Osteoblast (primary cell): Measurements from ENCODE around the gene ZNF684. TPM values are rescaled to one million over a fixed set of nuclear protein-coding genes. Genes with fewer than 3 reads are reported as not detected.

Experiments used
- DNase-seq: peaks from one replicate; pipeline ENCODE4 v3.0.0; 2011; ENCODE audit warnings: low spot score, mixed read lengths; ENCODE audit not compliant: insufficient read length; ENCODE audit errors: missing footprints
- H2AFZ ChIP-seq: 2 replicates; pipeline ENCODE4 v1.6.0; 2011; ENCODE audit warnings: mild to moderate bottlenecking, low read length
- H3K27ac ChIP-seq: 2 replicates; pipeline ENCODE4 v1.5.1; 2011; ENCODE audit warnings: mild to moderate bottlenecking, low read depth, low read length, moderate library complexity
- H3K27me3 ChIP-seq: 2 replicates; pipeline ENCODE4 v1.6.0; 2012; ENCODE audit warnings: mild to moderate bottlenecking, control low read depth, inconsistent platforms, low read length, moderate library complexity; ENCODE audit not compliant: insufficient read depth
- H3K36me3 ChIP-seq: 2 replicates; pipeline ENCODE4 v1.5.1; 2011; ENCODE audit warnings: mild to moderate bottlenecking, low read length, control low read depth, moderate library complexity; ENCODE audit not compliant: insufficient read depth
- H3K4me1 ChIP-seq: 2 replicates; pipeline ENCODE4 v1.5.1; 2011; ENCODE audit warnings: mild to moderate bottlenecking, low read length, control low read depth, moderate library complexity; ENCODE audit not compliant: insufficient read depth
- H3K4me2 ChIP-seq: 2 replicates; pipeline ENCODE4 v1.6.0; 2011; ENCODE audit warnings: mild to moderate bottlenecking, low read length; ENCODE audit not compliant: insufficient read depth
- H3K4me3 ChIP-seq: fragments of 200-600 bp; sonication (generic); 3 replicates; pipeline ENCODE4 v1.5.1; 2012; ENCODE audit warnings: mild to moderate bottlenecking, low read length, inconsistent platforms; ENCODE audit not compliant: insufficient read depth
- H3K79me2 ChIP-seq: 2 replicates; pipeline ENCODE4 v1.6.0; 2012; ENCODE audit warnings: mild to moderate bottlenecking, low read length, control low read depth, inconsistent platforms; ENCODE audit not compliant: insufficient read depth
- H3K9me3 ChIP-seq: 2 replicates; pipeline ENCODE4 v1.5.1; 2011; ENCODE audit warnings: low read depth, low read length, control low read depth
- H4K20me1 ChIP-seq: 2 replicates; pipeline ENCODE4 v1.6.0; 2012; ENCODE audit warnings: mild to moderate bottlenecking, low read length, control low read depth; ENCODE audit not compliant: insufficient read depth
- small RNA-seq: library from RNA; depleted of rRNA; stranded (forward); fragments of <200 nt; gene quantifications from one replicate; pipeline ENCODE3, GENCODE V24; 2012
- total RNA-seq: library from RNA; depleted of rRNA; stranded (reverse); fragments of >200 nt; gene quantifications from 2 replicates; pipeline ENCODE4 v1.2.3, GENCODE V29; 2012
- TF ChIP-seq, protein P1 (sequence below): IDR thresholded peaks from 2 replicates; pipeline ENCODE4 v1.5.1; 2011; ENCODE audit warnings: mild to moderate bottlenecking, low read depth, low read length, moderate library complexity; ENCODE audit errors: extremely low read depth

The ZNF684 gene
- total RNA-seq, 1 donor, result 3.6 TPM

DNA sequence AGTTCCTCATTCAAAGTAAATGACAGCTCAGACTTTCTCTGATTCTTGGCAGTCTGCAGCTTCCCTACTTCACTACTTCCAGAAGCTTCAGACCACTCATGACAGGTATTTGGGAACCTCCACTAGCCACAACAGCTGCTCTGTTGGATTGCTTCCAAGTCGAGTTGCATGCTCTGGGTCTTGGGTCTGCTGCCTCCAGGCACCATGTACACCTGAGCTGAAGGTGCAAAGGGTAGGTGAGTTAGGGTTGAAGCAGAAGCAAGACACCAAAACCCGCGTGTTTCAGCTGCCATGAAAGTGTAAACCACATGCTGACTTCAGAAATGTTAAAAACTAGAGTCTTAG is 62.7 kb downstream of the ZNF684 start:
- TF ChIP-seq, protein P1, sequence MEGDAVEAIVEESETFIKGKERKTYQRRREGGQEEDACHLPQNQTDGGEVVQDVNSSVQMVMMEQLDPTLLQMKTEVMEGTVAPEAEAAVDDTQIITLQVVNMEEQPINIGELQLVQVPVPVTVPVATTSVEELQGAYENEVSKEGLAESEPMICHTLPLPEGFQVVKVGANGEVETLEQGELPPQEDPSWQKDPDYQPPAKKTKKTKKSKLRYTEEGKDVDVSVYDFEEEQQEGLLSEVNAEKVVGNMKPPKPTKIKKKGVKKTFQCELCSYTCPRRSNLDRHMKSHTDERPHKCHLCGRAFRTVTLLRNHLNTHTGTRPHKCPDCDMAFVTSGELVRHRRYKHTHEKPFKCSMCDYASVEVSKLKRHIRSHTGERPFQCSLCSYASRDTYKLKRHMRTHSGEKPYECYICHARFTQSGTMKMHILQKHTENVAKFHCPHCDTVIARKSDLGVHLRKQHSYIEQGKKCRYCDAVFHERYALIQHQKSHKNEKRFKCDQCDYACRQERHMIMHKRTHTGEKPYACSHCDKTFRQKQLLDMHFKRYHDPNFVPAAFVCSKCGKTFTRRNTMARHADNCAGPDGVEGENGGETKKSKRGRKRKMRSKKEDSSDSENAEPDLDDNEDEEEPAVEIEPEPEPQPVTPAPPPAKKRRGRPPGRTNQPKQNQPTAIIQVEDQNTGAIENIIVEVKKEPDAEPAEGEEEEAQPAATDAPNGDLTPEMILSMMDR, result no peak
- no peaks in the 10 kb centered on the region for H3K4me1 ChIP-seq
- no peak overlapping the region for H2AFZ ChIP-seq
- H4K20me1 ChIP-seq, result no peaks in the 10 kb centered on the region
- no peaks in the 10 kb centered on the region for H3K36me3 ChIP-seq
- peaks cover 4% of the 10 kb centered on the region for H3K27me3 ChIP-seq
- no peak overlapping the region for H3K4me3 ChIP-seq
- no peak for DNase-seq
- no peak overlapping the region for H3K27ac ChIP-seq
- no peaks in the 10 kb centered on the region for H3K9me3 ChIP-seq
- no peaks in the 10 kb centered on the region for H3K79me2 ChIP-seq
- H3K4me2 ChIP-seq, result no peak overlapping the region

DNA sequence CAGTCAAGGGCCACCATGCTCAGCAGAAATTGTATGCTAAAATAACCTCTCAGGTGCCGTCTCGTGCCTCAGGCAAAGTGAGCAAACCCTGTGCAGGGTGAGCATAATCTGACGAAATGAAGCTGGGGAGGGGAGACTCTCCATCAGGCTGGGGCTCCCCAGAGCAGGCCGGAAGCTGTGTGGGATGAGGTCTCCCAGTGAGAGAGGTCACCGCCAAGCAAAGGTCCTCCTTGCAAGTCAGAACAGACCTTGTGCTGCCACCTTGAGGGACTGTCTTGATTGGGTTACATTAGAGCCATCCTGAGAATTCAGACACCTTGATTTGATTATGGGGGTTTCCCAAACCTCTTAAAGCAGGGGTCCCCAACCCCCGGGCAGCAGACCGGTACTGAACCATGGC is 64.2 kb downstream of the ZNF684 start:
- Histone ChIP-seq H3K27ac (no peak overlapping the region), H2AFZ (no peak overlapping the region)

More for the DNA sequence above, 64.2 kb downstream of the ZNF684 start:
- peaks cover 10% of the 10 kb centered on the region for H3K27me3 ChIP-seq
- H3K4me2 ChIP-seq, result no peak overlapping the region
- H3K36me3 ChIP-seq, result no peaks in the 10 kb centered on the region
- no peaks in the 10 kb centered on the region for H4K20me1 ChIP-seq
- H3K4me3 ChIP-seq, result no peak overlapping the region
- no peaks in the 10 kb centered on the region for H3K9me3 ChIP-seq
- no peaks in the 10 kb centered on the region for H3K79me2 ChIP-seq
- TF ChIP-seq, protein P1, result no peak
- no peak for DNase-seq
- no peaks in the 10 kb centered on the region for H3K4me1 ChIP-seq

Small RNAs within 50 kb of the gene (small RNA-seq; reads per million reads assigned to genes)
- gene AL356379.1, result not detected

Other genes starting within 250 kb of the ZNF684 start
- 0.36 and 0.88 TPM in 2 replicates for gene COL9A2, start 214.4 kb upstream of the ZNF684 start, total RNA-seq
- 14.1 and 20.3 TPM in 2 replicates for gene SMAP2, start 157.9 kb upstream of the ZNF684 start, total RNA-seq
- 4.7 and 5.6 TPM in 2 replicates for gene ZFP69B, start 81.2 kb upstream of the ZNF684 start, total RNA-seq
- 3.6 and 4.4 TPM in 2 replicates for gene ZFP69, start 54.3 kb upstream of the ZNF684 start, total RNA-seq
- gene EXO5, start 22.9 kb upstream of the ZNF684 start, total RNA-seq, result 10.0 and 12.3 TPM in 2 replicates
- 3.5 and 6.2 TPM in 2 replicates for gene RIMS3, start 134.0 kb downstream of the ZNF684 start, total RNA-seq
- gene NFYC, start 160.1 kb downstream of the ZNF684 start, total RNA-seq, result 24.2 TPM in 2 replicates